Ecto neural progenitor cell (in vitro differentiated cells): ENCODE results near the gene SOWAHA.

Source experiments
- DNase-seq: peaks from one replicate; pipeline ENCODE4 v3.0.0-alpha.2; 2018; ENCODE audit warnings: low spot score

Gene SOWAHA

DNA sequence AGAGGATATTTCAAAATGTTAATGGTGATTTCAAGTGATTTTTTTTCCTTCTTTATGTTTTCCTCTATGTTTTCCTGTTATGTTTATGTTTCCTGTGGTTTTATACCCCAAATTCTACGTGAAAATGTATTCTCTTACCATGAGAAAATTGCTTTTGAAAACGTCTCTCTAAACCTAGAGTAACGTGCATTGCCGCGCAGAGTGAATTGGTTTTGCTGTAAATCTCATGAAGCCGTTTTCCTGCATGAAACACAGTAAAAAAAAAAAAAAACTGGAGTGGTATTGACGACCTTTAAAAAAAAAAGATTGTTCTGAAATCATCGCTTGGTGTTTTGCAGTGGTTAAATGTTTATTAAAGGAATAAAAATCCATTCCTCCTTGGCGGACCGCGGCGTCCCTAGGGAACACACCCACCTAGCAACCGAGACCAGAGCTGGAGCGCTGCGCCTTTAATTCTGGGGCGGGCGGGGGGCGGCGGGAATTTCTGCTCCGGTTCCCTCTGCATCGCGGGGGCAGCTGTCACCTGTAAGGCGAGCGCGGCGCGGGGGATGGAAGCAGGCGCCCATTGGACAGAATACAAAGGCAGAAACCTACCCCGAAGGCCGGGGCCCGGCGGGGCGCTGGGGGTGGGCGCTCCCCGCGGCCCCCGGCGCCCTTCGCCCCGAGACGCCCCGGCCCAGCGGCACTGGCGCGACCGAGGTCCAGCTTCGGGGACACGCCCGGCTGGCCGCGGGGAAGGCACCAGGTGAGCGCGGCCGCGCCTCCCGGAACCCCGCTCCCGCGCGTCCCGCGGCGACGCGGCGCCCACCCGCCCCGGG lies at the start of gene SOWAHA:
SOWAHA (plus strand) TSS at position 522 of the 818 bp plus-strand sequence. CDS start 320 bp downstream, outside the sequence.
- DNase-seq = no peak

DNA sequence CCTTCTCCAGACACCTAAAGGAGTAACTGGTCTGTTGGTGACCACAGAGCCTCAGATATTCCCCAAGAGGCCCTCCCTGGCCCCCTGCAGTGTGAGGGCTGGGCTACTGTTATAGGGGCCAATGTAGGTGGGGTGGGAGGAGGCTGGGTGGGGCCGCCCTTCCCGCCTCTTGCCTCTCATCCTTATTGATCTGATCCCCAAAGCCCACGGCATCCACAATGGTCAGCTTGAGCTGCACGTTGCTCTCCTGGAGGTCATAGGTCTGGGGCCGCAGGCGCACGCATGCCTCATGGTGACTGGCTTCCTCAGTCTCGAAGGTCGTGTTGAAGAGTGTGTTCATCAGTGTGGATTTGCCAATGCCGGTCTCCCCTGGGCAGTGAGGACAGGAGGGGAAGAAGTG lies 49.1 kb upstream of the SOWAHA start:
- peak; percentile 28 for DNase-seq

DNA sequence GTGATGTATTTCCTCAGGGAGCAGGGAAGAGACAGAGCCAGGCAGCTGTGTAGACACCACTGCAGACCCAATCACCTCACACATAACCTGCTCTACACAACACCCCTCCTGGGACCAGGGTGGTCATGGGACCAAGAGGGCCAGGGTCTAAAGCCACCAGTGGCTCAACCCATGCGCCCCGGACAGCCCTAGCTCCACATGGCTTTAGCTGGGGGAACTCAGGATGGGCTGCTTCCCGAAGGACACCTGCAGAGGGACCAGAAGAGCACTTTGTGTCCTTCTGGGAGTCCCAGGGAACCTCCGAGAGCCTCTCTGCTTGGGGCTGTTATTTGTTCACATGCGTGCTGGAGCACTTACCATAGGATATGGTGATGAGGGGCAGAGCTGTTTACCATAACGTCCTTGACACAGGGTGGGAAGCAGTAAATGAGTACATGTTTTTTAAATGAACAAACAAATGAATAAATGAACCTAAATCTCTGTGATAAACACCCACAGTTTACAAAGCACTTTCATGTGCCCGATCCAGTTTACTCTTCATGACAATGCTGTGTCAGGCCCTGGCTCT lies 48.3 kb upstream of the SOWAHA start:
- DNase-seq = peak; percentile 11

DNA sequence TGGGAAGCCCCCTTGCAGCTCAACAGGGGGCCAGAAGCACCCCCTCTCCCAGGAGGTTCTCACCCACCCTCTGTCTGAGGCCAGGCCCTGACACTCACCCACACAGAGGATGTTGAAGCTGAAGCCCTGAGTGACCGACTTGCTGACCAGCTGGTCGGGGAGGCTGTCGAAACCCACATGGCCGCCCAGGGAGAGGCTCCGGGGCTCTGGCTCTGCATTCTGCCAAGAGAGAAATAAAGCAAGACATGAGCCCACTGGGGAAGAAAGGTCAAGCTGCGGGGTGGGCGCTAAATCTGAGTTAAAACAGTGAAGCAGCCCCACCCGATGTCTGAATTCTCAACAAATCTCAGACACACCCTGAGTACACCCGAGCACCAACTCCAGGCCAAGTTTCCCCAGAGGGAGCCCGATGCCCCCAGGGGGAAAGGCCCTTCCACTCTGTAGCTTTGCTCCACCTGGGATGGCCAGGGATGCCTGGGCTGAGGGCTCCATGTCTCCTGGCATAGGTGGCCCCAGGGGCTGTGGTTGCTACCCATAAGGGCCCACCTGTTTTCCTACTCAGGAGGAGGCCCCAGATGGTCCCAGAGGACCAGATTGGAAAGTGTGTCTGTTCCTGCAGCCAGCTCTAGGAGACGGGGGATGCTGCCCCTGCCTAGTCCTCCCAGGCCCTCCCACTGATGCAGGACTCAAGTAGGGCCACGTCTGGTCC lies 47.6 kb upstream of the SOWAHA start:
- DNase-seq = no peak

DNA sequence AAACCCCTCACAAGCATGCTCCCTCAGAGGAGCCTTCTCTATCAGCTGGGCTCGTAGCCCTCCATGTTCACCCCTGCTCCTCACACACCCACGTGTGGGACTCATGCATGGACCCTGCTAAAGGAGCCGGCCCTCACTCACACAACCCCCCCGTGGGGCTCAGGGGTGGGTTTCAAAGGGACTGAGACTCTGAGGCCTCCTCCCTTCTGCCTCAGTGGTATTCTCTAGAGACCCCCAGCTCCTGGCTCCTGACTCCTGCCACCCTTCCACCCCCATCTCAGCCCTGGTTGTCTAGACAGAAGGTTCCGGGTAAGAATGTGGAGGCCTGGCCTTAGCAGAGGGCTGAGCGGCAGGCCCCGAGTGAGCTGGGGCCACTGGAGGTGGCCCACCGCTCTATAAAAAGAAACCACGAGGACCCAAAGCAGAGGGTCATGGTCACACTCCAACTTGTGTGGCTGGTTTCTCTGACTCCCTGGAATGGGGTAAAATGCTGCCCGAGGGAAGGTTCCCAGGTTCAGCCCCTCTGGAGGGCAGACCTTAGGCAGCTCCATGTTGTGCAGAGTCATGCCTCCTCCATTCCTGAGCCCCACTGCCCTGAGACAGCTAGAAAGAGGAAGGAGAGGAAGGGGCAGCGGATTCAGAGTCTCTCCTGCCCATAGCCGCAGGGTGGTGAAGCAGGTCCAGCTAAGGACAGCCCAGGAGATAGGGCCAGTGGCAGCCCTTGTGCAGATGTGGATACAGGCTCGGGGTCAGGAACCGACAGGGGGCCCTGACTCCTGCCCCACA lies 46.9 kb upstream of the SOWAHA start:
- DNase-seq = no peak

DNA sequence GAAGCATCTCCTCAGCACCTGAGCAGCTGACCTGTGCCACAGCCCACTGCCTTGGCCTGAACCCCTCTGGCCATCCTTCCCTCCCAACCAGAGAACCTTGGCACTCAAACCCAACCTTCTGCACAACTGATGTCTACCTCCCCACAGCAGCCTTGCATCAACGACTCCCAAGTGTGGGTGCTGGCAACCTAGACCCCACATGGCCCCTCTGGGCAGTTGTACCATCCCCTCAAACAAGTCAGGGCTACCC lies 46.4 kb upstream of the SOWAHA start:
- DNase-seq = no peak

DNA sequence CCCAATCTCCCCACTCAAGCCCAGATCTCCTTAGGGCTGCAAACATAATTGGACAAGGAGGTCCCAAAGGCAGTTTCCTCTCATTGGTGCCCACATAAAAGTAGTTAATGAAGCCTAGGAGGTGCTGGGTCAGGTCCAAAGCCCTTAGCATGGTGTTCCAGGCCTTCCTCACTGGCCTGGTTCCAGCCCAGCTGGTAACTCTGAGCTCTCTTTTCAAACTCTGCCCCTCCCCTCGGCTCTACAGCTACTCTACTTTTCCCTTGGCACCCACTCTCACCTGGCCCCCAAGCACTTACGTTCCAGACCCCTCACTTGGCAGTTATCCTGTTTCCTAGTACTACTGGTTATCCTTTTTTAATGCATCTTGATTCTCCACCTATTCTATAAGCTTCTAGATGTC lies 46.0 kb upstream of the SOWAHA start:
- DNase-seq = no peak

DNA sequence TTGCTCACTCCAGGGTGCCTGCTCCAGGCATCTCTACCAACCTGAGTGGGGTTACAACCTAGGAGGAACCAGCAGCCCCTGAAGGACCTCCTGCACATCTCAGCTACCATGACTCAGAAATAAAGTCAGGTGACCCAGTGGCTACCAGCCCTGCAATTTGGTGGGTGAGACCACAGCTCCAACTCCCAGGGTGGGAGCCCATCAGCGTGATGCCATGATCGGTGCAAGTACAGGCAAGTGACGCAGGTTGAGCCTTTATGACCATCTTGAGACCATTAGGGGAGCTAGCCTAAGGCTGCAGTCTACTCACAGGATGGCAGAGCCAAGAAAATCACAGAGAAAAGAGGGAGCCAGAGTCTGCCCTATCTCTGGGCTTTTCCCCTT lies 44.6 kb upstream of the SOWAHA start:
- no peak for DNase-seq

DNA sequence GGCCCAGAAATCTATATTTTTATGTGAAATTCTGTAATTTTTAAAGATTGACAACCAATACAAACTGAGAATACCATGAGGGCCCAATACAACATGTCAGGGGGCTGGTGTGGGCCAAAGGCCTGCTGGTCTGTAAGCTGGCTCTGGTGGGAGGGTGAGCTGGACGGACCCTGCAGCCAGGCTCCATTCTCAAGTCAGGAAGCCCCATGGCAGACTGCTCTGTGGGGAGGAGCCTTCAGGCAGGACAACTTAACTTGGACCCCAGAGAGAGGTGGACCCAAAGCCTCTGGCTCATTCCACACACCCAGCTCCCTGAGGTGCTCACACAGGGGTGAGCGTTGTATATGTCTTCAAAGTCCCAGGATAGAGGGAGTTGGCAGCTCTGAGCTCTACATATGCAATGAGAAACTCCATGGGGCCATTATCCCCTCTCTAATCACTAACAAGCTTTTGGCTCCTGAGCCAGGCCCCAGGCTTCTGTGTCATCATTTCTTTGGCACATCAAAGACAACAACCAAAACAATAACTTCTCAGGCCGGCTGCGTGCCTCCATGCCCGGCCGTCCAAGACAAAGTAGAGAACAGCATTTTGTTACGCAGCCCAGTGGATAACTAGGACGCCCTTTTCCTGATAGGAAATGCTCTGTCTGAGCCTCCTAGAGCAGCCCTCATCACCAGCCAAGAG lies 42.5 kb upstream of the SOWAHA start:
- DNase-seq = no peak

DNA sequence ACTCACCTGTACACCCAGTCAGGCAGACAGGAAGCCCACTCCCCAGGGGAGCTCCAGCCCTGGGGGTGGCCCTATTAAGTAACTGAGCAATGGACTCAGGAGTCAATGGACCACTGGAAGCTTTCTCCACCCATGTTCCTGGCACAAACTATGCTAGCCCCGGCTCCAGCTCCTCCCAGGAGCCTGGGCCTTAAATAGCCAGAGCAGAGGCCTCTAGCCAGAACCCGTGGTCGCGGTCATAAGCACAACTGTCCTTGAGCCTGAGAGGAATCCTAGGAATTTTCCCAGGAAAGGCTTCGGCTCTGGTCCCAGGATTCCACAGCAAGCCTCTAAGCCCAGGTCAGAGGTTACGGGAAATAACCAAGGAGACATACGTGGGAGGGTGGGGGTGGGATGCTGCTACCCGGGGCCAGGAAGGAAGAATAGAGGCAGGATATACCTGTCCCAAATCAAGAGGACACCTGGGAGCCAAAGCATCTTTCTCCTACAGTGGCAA lies 41.6 kb upstream of the SOWAHA start:
- DNase-seq = peak; percentile 74

DNA sequence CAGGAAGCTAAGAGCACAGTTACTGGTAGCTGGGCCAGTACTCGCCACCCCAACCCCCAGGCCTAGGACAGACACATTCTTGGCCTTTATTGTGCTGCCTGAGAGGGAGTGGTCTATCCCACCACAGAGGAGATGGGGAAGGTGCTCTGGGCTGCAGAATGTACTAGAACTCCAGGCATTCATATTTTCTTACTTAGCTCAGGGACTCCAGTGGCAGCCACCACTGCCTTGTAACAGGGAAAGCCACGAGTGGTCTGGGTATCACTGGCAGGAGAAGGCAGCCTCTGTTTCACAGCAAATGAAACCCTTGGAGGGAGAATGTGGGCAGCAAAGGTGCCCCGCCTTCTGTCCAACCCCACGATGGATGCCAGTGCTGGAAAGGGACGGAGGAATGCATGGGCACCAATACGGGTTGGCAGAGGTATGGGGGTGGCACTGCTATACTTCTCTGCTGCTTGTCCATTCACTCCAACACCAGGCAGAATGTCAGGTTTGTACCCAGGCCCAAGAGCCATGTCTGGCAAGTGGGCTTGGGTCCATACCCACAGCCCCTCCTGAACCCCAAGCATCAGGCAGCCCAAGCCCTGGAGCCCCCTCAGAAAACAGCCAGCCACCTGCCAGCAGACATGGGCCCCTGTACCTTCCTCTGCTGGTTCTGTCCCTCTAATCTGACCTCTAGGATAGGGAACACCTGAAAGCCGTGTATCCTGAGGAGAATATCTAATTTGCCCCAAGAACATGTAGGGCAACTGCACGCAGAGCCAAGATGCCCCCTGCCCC lies 40.6 kb upstream of the SOWAHA start:
- DNase-seq = no peak

DNA sequence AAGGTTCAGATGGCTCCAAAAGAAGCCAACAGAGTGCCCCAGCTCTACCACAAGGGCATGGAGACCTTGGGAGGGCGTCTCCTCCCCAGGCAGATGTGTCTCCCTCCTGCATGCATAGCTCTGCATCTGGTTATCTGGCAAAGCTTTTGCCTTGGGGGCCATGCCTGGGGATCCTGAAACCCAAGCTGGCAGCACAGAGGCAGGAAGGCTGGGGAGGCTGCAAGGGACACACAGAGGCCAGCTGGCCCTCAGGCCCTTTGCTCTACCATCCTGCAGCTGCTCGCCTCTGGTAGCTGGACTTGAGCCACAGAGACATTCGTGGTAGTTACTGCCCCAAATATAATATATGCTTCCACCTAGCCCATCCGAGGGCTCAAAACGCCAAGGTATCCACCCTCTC lies 40.0 kb upstream of the SOWAHA start:
- no peak for DNase-seq

DNA sequence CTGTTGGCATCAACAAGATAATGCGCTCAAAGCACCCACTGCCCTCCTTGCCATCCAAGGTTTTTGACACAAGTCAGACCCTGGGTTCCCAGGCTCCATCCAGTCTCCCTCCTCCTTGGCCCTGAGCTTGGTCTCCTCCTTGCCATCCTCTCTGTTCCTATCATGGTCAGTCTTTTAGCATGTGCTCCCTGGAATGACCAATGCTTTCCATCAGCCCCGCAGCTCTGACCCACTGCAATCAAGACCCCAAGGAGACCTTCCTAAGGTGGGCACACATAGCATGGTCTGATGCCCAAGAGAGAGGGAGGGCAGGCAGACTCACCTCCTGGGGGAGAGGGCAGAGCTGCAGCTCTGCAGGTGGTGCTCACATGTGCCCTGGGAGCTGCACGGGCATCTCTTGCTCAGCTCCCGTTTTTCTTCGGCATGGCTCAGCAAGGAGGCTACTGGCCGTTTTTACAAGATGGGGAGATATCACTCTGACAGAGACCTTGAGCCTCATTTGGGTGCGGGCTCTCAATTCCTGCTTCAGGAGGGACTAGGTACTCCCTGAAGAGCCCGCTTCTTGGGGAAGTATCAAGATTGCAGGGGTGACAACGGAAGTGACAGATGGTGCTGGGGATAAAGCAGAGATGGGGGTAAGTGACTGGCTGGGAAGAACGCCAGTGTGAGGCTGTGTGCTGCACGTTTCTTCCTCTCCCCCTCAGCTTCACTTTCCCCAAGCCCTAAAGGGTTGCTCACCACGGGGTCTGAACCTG lies 39.3 kb upstream of the SOWAHA start:
- DNase-seq = no peak

DNA sequence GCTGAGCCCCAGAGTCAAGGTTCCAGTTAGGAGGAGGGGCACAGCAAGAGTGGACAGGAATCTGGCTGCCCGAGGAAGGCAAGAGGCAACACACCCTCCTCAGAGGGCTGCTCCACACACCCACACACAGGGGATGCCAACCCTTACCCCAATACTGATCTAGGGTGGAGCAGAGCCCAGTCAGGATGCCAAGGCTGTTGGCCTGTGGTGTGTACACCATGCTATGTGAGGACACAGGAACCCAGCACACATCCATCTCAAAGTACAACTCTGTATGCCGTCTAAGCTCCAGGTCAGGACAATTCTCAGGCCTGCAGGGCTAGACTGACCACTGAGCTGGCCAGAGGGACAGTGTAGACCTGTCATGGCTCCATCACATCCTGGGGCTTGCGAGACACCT lies 38.7 kb upstream of the SOWAHA start:
- no peak for DNase-seq

DNA sequence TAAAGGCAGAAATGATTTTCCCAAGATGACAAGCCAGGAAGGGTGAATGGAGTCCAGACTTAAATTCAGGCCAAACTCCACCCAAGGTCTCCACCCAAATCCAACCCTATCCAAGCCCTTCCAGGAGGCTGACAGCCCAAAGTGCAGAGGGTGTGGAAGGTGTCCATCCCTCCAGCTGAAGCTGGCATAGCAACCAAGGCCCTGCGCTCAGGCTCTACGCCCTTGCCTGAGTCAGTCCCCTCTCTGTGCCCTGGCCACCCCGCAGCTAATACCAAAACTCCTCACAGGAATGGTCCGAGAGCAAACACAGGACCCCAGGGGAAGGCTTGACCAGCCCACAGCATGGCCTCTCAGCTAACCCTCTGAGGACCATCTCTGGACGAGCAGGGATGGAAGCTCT lies 38.2 kb upstream of the SOWAHA start:
- DNase-seq = no peak

DNA sequence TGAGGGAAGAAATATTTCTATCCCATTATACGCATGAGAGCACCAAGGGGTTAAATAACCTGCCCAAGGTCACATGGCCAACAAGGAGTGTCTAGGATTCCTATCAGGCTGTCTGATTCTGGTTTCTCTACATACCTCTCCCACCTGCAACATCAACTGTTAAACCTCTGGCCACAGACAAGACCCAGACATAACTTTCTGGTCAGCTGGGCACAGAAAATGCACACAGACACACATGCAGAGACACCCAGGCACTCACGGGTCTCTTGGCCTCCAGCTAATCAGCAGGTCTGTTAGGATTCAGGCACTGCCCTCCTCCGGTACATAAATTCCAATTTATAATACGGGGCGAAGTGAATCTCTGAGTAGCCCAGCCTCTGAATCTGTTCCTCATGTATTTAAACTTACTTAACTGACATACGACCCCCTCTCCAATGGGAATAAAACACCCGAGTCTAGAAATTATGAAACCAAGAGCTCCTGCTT lies 37.6 kb upstream of the SOWAHA start:
- DNase-seq = no peak

DNA sequence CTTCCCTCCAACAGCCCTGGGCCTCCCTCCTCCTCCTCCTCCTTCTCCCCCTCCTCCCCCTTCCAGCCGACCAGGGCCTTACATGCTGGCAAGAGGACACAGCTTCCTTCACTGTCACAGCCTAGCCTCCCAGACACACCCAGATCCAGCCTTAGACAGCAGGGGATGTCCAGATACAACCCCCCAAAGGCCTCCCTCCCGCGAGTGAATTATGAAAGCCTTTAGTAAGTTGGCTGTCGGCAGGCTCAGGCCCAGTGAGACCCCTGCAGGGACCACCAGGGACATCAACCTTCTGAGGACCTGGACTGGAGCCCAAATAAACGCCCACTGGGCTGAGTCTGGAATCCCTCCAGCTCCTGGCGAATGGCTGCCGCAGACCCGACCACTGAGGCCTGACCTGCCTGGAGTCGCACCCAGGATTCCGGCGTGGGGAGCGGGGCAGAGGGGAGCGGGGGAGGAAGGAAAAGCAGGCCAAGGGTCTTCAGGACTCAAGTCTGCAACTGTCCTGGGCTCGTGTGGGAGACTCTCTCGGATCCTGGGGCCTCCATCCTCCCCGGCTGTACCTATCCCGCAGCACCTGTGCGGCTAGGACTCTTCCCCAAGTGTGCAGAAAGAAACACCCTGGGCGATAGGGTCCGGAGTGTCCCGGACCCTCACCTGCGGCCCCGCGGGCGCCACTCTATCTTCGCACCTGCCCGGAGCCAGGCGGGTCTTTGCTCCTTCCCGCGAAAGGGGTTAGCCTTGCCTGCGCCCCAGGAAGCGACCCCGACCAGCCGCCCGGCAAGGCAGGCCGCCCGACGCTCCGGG lies 36.8 kb upstream of the SOWAHA start:
- DNase-seq = peak; percentile 68

DNA sequence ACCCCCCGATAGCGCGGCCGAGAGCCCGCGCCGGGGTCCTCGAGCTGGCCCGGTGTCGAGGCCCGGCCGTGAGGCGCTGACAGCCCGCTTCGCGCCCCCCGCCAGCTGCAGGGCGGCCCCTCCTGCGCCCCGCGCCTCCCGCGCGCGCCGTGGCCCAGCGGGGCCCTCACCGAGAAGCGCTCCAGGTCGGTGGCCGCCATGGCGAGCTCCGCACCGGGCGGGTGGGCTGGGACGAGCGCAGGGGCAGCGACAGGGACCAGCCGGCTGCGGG lies 36.2 kb upstream of the SOWAHA start:
- no peak for DNase-seq

DNA sequence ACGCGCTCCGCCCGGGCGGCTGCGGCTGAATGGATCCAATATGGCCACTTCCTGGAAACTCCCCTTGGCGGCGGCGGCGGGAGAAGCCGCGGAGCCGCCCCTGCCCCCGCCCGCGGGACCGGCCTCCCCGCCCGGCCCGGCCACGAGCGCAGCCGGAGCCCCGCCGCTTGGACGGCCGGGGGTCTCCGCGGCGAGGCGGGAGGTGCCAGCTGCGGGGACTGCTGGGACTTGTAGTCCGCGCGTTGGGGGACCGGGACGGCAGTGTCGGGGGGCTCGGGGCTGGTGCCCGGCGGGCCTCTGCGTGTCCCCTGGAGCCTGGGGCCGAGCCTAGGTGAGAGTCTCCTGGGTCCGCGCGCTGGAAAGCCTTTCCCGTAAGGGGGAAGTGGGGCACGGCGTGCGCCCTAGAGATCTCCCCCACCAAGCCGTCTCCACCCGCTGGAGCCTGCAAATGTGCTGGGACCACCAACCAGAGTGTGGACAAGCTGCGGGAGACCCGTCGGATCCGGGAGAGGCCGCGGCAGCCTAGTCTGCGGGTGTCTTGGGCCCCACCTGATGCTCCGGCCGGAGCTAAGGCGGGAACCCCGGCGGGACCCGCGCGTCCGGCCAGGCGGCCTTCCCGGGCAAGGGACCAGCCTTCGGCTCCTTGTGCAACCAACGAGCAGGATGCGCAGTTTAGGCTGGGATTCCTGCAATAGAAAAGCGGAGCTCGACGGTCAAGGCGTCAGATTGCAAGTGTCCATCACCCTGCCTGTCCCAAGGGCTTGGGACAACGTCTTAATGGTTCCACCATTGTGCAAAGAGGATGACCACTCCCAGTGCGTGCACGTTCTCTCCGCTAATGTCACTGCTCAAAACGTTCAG lies 35.7 kb upstream of the SOWAHA start, which contains the start of gene SEPTIN8:
SEPTIN8 (minus strand) TSS at position 31 of the 861 bp plus-strand sequence. CDS start 102 bp downstream, outside the sequence.
- DNase-seq = peak; percentile 77
